Measurements from ENCODE around the gene ASPHD2. TPM values are rescaled to one million over a fixed set of nuclear protein-coding genes. Genes with fewer than 3 reads are reported as not detected.

The ASPHD2 gene
- total RNA-seq, 1 experiment from 2014 or later, result 0.40 TPM

GRCh38 chr22:26416670-26417276 is 12.3 kb upstream of the ASPHD2 start:
- DNase-seq, result peak; percentile 17
- no peak for TF ChIP-seq CTCF (IDR thresholded peaks at IDR 0.05; ENCODE audit: unreplicated experiment)
- intact Hi-C loops (cut with micrococcal nuclease; ENCODE audit: unreplicated experiment), result no loop called here
- no TSS peak for BruUV-seq (replicated peaks)
- no peaks in the 10 kb centered on the region for H3K9me3 Mint-ChIP-seq (ENCODE audit: low read depth, unreplicated experiment)
- no peaks in the 10 kb centered on the region for H3K4me1 Mint-ChIP-seq (ENCODE audit: low read depth, unreplicated experiment)
- no peak overlapping the region for H3K4me3 Mint-ChIP-seq (ENCODE audit: low read depth, unreplicated experiment)
- no peak overlapping the region for H3K27ac Mint-ChIP-seq (ENCODE audit: unreplicated experiment)
- H3K36me3 Mint-ChIP-seq (ENCODE audit: insufficient read depth, unreplicated experiment), result no peaks in the 10 kb centered on the region
- peaks cover 68% of the 10 kb centered on the region for H3K27me3 Mint-ChIP-seq (ENCODE audit: unreplicated experiment)
- CTCF ChIA-PET, result interaction anchor here (1.2 kb wide), 1 partner anchor 14 kb away, joined by 3 read pairs; no protein-coding TSS in a partner anchor

- Mint-ChIP-seq H3K27me3 (ENCODE audit: unreplicated experiment) (peaks cover 74% of the 10 kb centered on the region), H3K36me3 (ENCODE audit: insufficient read depth, unreplicated experiment) (no peaks in the 10 kb centered on the region), H3K27ac (ENCODE audit: unreplicated experiment) (no peak overlapping the region), H3K9me3 (ENCODE audit: low read depth, unreplicated experiment) (no peaks in the 10 kb centered on the region), H3K4me1 (ENCODE audit: low read depth, unreplicated experiment) (no peaks in the 10 kb centered on the region), H3K4me3 (ENCODE audit: low read depth, unreplicated experiment) (no peak overlapping the region)
- no peak for DNase-seq
- intact Hi-C loops (cut with micrococcal nuclease; ENCODE audit: unreplicated experiment), result no loop called here
- no peak for TF ChIP-seq CTCF (IDR thresholded peaks at IDR 0.05; ENCODE audit: unreplicated experiment)
- no TSS peak for BruUV-seq (replicated peaks)
- CTCF ChIA-PET, result interaction anchor here (0.6 kb wide), 1 partner anchor 625 kb away, joined by 3 read pairs; no protein-coding TSS in a partner anchor
These were observed 11.7 kb upstream of the ASPHD2 start for GRCh38 chr22:26417406-26417805.

- BruUV-seq (replicated peaks), result no TSS peak
- CTCF ChIA-PET, result no interaction called here
- DNase-seq, result no peak
- no peaks in the 10 kb centered on the region for H3K4me1 Mint-ChIP-seq (ENCODE audit: low read depth, unreplicated experiment)
- no peaks in the 10 kb centered on the region for H3K36me3 Mint-ChIP-seq (ENCODE audit: insufficient read depth, unreplicated experiment)
- TF ChIP-seq CTCF (IDR thresholded peaks at IDR 0.05; ENCODE audit: unreplicated experiment), result no peak
- intact Hi-C loops (cut with micrococcal nuclease; ENCODE audit: unreplicated experiment), result no loop called here
- no peak overlapping the region for H3K4me3 Mint-ChIP-seq (ENCODE audit: low read depth, unreplicated experiment)
- H3K27ac Mint-ChIP-seq (ENCODE audit: unreplicated experiment), result no peak overlapping the region
- H3K27me3 Mint-ChIP-seq (ENCODE audit: unreplicated experiment), result peaks cover 77% of the 10 kb centered on the region
- no peaks in the 10 kb centered on the region for H3K9me3 Mint-ChIP-seq (ENCODE audit: low read depth, unreplicated experiment)
These were observed 10.4 kb upstream of the ASPHD2 start for GRCh38 chr22:26418620-26419019.

GRCh38 chr22:26426924-26427323 is 2.1 kb upstream of the ASPHD2 start:
- no peak for TF ChIP-seq CTCF (IDR thresholded peaks at IDR 0.05; ENCODE audit: unreplicated experiment)
- Mint-ChIP-seq H3K27me3 (ENCODE audit: unreplicated experiment) (peaks cover 82% of the 10 kb centered on the region), H3K27ac (ENCODE audit: unreplicated experiment) (no peak overlapping the region), H3K36me3 (ENCODE audit: insufficient read depth, unreplicated experiment) (peaks cover 17% of the 10 kb centered on the region), H3K4me1 (ENCODE audit: low read depth, unreplicated experiment) (no peaks in the 10 kb centered on the region), H3K9me3 (ENCODE audit: low read depth, unreplicated experiment) (no peaks in the 10 kb centered on the region), H3K4me3 (ENCODE audit: low read depth, unreplicated experiment) (no peak overlapping the region)
- intact Hi-C loops (cut with micrococcal nuclease; ENCODE audit: unreplicated experiment), result no loop called here
- CTCF ChIA-PET, result no interaction called here
- no peak for DNase-seq
- BruUV-seq (replicated peaks), result no TSS peak
